HL-60 (cell line): ENCODE results near the gene ARHGAP26.

Experiments
- DNase-seq, 2 experiments: peaks; one replicate each; pipeline ENCODE4 v3.0.0-alpha.2; 2010 to 2020; ENCODE audit warnings: low read depth in 1 of 2, low spot score in 1 of 2
- H3K27ac ChIP-seq: fragments of 250-450 bp; sonication (Bioruptor Pico); replicated peaks from 2 replicates; pipeline ENCODE4 v1.5.1; 2020; ENCODE audit warnings: mild to moderate bottlenecking, moderate library complexity
- H3K27me3 ChIP-seq: fragments of 250-450 bp; sonication (Bioruptor Pico); 2 replicates; pipeline ENCODE4 v1.5.1; 2021; ENCODE audit warnings: mild to moderate bottlenecking, moderate library complexity; ENCODE audit not compliant: insufficient read depth, poor library complexity, severe bottlenecking
- H3K4me3 ChIP-seq: replicated peaks from 2 replicates; pipeline ENCODE4 v1.5.1; 2011; ENCODE audit warnings: mild to moderate bottlenecking, control low read depth, low read length; ENCODE audit not compliant: insufficient read depth
- GABPA ChIP-seq: IDR thresholded peaks from 2 replicates; pipeline ENCODE4 v1.6.1; 2012; ENCODE audit warnings: low read depth
- POLR2AphosphoS5 ChIP-seq: IDR thresholded peaks from 2 replicates; pipeline ENCODE4 v1.6.1; 2012; ENCODE audit warnings: low read depth
- SPI1 ChIP-seq: IDR thresholded peaks from 2 replicates; pipeline ENCODE4 v1.6.1; 2012; ENCODE audit warnings: low read depth, mild to moderate bottlenecking, borderline replicate concordance
- TF ChIP-seq, protein P1 (sequence below): IDR thresholded peaks from 2 replicates; pipeline ENCODE4 v1.6.1; 2012; ENCODE audit warnings: low read depth; ENCODE audit not compliant: insufficient replicate concordance
- TF ChIP-seq, protein P2 (sequence below): IDR thresholded peaks from one replicate; pipeline ENCODE4 v1.5.1; 2011; ENCODE audit warnings: low read length, control low read depth, inconsistent platforms; ENCODE audit not compliant: insufficient read depth

The ARHGAP26 gene

DNA sequence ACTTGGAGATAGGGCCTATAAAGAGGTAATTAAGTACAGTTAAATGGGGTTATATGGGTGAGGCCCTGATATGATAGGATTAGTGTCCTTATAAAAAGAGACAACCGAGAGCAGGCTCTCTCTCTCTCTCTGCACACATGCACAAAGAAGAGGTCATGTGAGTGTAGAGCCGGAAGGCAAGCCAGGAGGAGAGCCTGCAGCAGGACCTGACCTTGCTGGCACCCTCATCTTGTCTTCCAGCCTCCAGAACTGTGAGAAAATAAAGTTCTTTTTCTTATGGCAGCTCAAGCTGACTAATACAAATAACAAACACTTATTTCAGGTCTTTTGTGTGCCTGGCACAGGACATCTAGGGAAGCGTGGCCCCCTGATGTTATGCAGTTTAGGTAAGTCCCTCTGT is 62.1 kb downstream of the ARHGAP26 start:
- Histone ChIP-seq H3K27ac (no peak overlapping the region), H3K4me3 (no peak overlapping the region), H3K27me3 (no peaks in the 10 kb centered on the region)
- DNase-seq = no peak
- TF ChIP-seq, protein P1, sequence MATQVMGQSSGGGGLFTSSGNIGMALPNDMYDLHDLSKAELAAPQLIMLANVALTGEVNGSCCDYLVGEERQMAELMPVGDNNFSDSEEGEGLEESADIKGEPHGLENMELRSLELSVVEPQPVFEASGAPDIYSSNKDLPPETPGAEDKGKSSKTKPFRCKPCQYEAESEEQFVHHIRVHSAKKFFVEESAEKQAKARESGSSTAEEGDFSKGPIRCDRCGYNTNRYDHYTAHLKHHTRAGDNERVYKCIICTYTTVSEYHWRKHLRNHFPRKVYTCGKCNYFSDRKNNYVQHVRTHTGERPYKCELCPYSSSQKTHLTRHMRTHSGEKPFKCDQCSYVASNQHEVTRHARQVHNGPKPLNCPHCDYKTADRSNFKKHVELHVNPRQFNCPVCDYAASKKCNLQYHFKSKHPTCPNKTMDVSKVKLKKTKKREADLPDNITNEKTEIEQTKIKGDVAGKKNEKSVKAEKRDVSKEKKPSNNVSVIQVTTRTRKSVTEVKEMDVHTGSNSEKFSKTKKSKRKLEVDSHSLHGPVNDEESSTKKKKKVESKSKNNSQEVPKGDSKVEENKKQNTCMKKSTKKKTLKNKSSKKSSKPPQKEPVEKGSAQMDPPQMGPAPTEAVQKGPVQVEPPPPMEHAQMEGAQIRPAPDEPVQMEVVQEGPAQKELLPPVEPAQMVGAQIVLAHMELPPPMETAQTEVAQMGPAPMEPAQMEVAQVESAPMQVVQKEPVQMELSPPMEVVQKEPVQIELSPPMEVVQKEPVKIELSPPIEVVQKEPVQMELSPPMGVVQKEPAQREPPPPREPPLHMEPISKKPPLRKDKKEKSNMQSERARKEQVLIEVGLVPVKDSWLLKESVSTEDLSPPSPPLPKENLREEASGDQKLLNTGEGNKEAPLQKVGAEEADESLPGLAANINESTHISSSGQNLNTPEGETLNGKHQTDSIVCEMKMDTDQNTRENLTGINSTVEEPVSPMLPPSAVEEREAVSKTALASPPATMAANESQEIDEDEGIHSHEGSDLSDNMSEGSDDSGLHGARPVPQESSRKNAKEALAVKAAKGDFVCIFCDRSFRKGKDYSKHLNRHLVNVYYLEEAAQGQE = no peak
- no peak for TF ChIP-seq POLR2AphosphoS5
- TF ChIP-seq GABPA = no peak
- TF ChIP-seq, protein P2, sequence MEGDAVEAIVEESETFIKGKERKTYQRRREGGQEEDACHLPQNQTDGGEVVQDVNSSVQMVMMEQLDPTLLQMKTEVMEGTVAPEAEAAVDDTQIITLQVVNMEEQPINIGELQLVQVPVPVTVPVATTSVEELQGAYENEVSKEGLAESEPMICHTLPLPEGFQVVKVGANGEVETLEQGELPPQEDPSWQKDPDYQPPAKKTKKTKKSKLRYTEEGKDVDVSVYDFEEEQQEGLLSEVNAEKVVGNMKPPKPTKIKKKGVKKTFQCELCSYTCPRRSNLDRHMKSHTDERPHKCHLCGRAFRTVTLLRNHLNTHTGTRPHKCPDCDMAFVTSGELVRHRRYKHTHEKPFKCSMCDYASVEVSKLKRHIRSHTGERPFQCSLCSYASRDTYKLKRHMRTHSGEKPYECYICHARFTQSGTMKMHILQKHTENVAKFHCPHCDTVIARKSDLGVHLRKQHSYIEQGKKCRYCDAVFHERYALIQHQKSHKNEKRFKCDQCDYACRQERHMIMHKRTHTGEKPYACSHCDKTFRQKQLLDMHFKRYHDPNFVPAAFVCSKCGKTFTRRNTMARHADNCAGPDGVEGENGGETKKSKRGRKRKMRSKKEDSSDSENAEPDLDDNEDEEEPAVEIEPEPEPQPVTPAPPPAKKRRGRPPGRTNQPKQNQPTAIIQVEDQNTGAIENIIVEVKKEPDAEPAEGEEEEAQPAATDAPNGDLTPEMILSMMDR = no peak
- no peak for TF ChIP-seq SPI1

DNA sequence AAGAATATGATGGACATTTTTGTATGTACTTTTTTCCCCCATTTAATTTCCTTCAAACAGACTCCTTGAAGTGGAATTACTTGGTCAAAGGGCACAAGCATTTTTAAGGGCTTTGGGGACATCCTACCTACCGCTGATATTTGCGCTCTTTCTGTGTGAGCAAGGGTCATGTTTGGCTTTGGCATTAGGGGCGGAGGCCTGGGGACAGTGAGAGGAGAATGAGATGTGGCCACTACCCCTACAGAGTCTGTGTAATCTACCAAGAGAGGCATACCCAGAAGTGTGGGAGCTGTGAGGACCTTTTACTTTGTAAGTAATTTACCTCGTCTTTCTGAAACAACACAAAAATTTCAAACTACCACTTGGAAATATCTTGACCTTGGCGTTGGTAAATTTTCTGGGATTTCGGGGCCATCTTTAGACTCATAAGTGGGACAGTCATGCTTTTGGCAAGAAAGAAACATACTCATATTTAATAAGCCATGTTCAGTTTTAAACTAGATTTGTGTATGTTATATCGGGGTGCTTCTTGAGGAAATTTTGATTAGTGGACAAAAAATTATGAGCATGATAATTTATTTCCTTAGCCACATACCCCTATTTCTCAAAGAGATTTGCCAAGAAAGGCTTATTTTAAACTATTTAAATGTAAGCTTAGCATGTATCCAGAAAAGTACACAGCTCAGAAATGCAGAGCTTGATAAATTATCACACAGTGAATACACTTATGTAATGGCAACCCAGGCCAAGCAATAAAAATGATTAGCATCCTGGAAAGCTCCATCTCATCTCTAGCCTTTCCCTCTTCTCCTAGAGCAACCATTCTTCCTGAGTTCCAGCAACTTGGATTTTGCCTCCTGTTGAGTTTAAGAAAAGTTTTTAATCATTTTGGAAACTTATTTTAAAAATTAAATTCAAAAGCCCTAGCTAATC is 63.6 kb downstream of the ARHGAP26 start:
- TF ChIP-seq, protein P2 = no peak
- TF ChIP-seq, protein P1 = no peak
- TF ChIP-seq GABPA (no peak), POLR2AphosphoS5 (no peak), SPI1 (no peak)
- H3K4me3 ChIP-seq = no peak overlapping the region
- DNase-seq = no peak
- no peaks in the 10 kb centered on the region for H3K27me3 ChIP-seq
- no peak overlapping the region for H3K27ac ChIP-seq

DNA sequence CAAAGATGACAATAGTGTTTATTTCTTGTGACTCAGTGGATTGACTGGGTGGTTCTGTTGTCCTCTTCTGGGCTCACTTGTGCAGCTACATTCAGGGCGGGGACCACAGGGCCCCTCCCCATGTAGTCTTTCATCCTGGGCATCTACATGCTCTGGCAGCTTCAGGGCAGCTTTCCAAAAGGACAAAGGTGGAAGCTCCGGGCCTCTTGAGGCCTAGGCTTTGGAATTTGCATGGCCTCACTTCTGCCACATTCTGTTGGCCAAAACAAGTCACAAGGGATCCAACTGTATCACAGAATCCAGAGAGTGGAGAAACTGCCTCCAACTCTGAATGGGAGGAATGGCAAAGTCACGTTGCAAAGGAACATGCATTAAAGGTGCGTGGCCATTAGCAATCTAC is 64.3 kb downstream of the ARHGAP26 start:
- TF ChIP-seq, protein P1 = no peak
- no peaks in the 10 kb centered on the region for H3K27me3 ChIP-seq
- H3K27ac ChIP-seq = no peak overlapping the region

More for the DNA sequence above, 64.3 kb downstream of the ARHGAP26 start:
- no peak overlapping the region for H3K4me3 ChIP-seq
- no peak for DNase-seq
